ENCODE results near the gene TRIM54. TPM values are rescaled to one million over a fixed set of nuclear protein-coding genes. Genes with fewer than 3 reads are reported as not detected.

Gene TRIM54
- total and polyA plus RNA-seq, 9 of the 15 experiments (the other 6 are each of a cell fraction or from before 2014, with no cell fraction given), result not detected

DNA sequence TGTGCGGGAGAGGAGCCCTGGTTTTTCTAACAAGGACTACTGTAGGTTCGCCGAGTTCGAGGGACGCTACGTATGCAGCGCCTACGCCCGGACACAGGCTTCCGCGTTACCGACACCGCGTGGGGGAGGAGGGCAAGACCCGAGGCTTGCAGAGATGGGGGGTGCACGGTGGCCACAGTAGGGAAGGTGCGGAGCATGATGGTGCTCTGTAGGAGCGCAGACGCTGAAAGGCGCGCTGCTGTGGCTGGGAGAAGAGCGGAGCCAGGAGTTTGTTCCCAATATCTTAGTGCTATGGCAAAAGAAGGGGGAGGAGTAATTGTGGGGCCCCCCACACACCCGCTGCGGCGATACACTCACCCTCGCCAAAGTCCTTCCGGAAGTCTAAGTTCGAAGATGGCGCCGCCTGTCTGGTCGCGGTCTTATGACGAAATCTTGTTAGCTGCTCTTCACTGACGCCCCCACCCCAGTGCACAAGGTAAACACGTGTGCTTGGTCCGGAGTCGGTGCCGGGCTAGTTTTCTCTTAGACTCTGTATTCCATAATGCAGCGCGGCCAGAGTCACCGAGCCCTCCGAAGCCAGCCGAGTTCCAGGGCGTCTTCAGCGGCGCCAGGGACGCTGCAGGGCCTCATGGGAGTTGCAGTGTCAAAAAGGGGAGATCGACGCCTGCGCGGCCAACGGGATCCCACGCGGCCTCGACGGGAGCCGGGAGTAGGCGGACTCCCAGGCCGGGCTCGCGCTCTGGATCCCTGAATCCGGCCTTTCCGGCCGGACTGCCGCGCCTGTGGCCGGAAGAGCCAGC lies 74.4 kb downstream of the TRIM54 start, which contains the start of gene GTF3C2 (continued):
- TF ChIP-seq, protein P1, sequence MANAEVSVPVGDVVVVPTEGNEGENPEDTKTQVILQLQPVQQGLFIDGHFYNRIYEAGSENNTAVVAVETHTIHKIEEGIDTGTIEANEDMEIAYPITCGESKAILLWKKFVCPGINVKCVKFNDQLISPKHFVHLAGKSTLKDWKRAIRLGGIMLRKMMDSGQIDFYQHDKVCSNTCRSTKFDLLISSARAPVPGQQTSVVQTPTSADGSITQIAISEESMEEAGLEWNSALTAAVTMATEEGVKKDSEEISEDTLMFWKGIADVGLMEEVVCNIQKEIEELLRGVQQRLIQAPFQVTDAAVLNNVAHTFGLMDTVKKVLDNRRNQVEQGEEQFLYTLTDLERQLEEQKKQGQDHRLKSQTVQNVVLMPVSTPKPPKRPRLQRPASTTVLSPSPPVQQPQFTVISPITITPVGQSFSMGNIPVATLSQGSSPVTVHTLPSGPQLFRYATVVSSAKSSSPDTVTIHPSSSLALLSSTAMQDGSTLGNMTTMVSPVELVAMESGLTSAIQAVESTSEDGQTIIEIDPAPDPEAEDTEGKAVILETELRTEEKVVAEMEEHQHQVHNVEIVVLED (CRISPR knock-in tag; IDR thresholded peaks at IDR 0.05), result peak; percentile 63
- TF ChIP-seq HDAC2 (IDR thresholded peaks at IDR 0.05), result peak; percentile 69; the same call in 1 of the 2 replicates
- TF ChIP-seq NFYB (IDR thresholded peaks at IDR 0.05; ENCODE audit: extremely low read depth, insufficient read length), result no peak
- peak; percentile 78 for TF ChIP-seq BHLHE40 (IDR thresholded peaks at IDR 0.05; ENCODE audit: low read length)
- TF ChIP-seq ZBTB8A (IDR thresholded peaks at IDR 0.05; ENCODE audit: partially characterized antibody), result no peak
- TF ChIP-seq TEAD2 (tag; IDR thresholded peaks at IDR 0.05), result no peak
- TF ChIP-seq EP400 (IDR thresholded peaks at IDR 0.05), result peak; percentile 99
- peak; percentile 47; the same call in 1 of the 2 replicates for TF ChIP-seq GTF2F1 (IDR thresholded peaks at IDR 0.05; ENCODE audit: low read depth, low read length)
- TF ChIP-seq SMAD1 (IDR thresholded peaks at IDR 0.05; ENCODE audit: low read depth, low read length, partially characterized antibody), result no peak
- no peak for TF ChIP-seq NCOA2 (IDR thresholded peaks at IDR 0.05; ENCODE audit: partially characterized antibody in 2 of 2)
- TF ChIP-seq, protein P2, sequence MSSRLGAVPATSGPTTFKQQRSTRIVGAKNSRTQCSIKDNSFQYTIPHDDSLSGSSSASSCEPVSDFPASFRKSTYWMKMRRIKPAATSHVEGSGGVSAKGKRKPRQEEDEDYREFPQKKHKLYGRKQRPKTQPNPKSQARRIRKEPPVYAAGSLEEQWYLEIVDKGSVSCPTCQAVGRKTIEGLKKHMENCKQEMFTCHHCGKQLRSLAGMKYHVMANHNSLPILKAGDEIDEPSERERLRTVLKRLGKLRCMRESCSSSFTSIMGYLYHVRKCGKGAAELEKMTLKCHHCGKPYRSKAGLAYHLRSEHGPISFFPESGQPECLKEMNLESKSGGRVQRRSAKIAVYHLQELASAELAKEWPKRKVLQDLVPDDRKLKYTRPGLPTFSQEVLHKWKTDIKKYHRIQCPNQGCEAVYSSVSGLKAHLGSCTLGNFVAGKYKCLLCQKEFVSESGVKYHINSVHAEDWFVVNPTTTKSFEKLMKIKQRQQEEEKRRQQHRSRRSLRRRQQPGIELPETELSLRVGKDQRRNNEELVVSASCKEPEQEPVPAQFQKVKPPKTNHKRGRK (tag; IDR thresholded peaks at IDR 0.05), result no peak
- TF ChIP-seq GTF2A2 (tag; IDR thresholded peaks at IDR 0.05), result no peak
- TF ChIP-seq PHF8 (IDR thresholded peaks at IDR 0.05; ENCODE audit: borderline replicate concordance, low read length), result peak; percentile 56; the same call in 1 of the 2 replicates
- TF ChIP-seq KAT8 (IDR thresholded peaks at IDR 0.05; ENCODE audit: low read depth), result no peak; the same call in 1 of the 2 replicates
- TF ChIP-seq, protein P3, sequence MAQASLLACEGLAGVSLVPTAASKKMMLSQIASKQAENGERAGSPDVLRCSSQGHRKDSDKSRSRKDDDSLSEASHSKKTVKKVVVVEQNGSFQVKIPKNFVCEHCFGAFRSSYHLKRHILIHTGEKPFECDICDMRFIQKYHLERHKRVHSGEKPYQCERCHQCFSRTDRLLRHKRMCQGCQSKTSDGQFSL (CRISPR knock-in tag; IDR thresholded peaks at IDR 0.05), result peak; percentile 100
- TF ChIP-seq, protein P3 (tag; IDR thresholded peaks at IDR 0.05), result peak in 1 of 2 experiments; percentile 97; a peak in 2 of 4 replicates
- no peak for TF ChIP-seq ZNF785 (CRISPR knock-in tag; IDR thresholded peaks at IDR 0.05)
- no peak for TF ChIP-seq MEIS2 (IDR thresholded peaks at IDR 0.05; ENCODE audit: partially characterized antibody)
- TF ChIP-seq NFIX (CRISPR knock-in tag; IDR thresholded peaks at IDR 0.05; ENCODE audit: low read depth), result no peak
- TF ChIP-seq, protein P4, sequence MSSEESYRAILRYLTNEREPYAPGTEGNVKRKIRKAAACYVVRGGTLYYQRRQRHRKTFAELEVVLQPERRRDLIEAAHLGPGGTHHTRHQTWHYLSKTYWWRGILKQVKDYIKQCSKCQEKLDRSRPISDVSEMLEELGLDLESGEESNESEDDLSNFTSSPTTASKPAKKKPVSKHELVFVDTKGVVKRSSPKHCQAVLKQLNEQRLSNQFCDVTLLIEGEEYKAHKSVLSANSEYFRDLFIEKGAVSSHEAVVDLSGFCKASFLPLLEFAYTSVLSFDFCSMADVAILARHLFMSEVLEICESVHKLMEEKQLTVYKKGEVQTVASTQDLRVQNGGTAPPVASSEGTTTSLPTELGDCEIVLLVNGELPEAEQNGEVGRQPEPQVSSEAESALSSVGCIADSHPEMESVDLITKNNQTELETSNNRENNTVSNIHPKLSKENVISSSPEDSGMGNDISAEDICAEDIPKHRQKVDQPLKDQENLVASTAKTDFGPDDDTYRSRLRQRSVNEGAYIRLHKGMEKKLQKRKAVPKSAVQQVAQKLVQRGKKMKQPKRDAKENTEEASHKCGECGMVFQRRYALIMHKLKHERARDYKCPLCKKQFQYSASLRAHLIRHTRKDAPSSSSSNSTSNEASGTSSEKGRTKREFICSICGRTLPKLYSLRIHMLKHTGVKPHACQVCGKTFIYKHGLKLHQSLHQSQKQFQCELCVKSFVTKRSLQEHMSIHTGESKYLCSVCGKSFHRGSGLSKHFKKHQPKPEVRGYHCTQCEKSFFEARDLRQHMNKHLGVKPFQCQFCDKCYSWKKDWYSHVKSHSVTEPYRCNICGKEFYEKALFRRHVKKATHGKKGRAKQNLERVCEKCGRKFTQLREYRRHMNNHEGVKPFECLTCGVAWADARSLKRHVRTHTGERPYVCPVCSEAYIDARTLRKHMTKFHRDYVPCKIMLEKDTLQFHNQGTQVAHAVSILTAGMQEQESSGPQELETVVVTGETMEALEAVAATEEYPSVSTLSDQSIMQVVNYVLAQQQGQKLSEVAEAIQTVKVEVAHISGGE (CRISPR knock-in tag; IDR thresholded peaks at IDR 0.05), result peak in 2 of 3 experiments; percentile 54 to 89; a peak in 3 of 6 replicates
